ENCODE measurements around the gene NEBL.

NEBL gene

GRCh38 chr10:20778008-20778757, 118.9 kb downstream of the NEBL start:
- DNase-seq (ENCODE audit: low spot score): no peak

GRCh38 chr10:20776384-20777118, 120.6 kb downstream of the NEBL start:
- no peak for DNase-seq (ENCODE audit: low spot score)

- DNase-seq (ENCODE audit: low spot score): no peak
Measured at GRCh38 chr10:20771051-20771450, 126.1 kb downstream of the NEBL start.

GRCh38 chr10:20769481-20769880, 127.6 kb downstream of the NEBL start:
- no peak for DNase-seq (ENCODE audit: low spot score)

- DNase-seq (ENCODE audit: low spot score): no peak
Measured at GRCh38 chr10:20768843-20769242, 128.3 kb downstream of the NEBL start.

GRCh38 chr10:20767028-20767427, 130.1 kb downstream of the NEBL start:
- DNase-seq (ENCODE audit: low spot score): no peak

- DNase-seq (ENCODE audit: low spot score): no peak
Measured at GRCh38 chr10:20765066-20765465, 132.0 kb downstream of the NEBL start.

- DNase-seq (ENCODE audit: low spot score): no peak
Measured at GRCh38 chr10:20760460-20760859, 136.7 kb downstream of the NEBL start.

GRCh38 chr10:20748551-20748950, 148.6 kb downstream of the NEBL start:
- DNase-seq (ENCODE audit: low spot score): no peak

GRCh38 chr10:20747782-20748181, 149.3 kb downstream of the NEBL start:
- DNase-seq (ENCODE audit: low spot score): no peak

- no peak for DNase-seq (ENCODE audit: low spot score)
Measured at GRCh38 chr10:20746856-20747255, 150.3 kb downstream of the NEBL start.

GRCh38 chr10:20745556-20746375, 151.3 kb downstream of the NEBL start:
- no peak for DNase-seq (ENCODE audit: low spot score)

- DNase-seq (ENCODE audit: low spot score): no peak
Measured at GRCh38 chr10:20744821-20745220, 152.3 kb downstream of the NEBL start.

- DNase-seq (ENCODE audit: low spot score): no peak
Measured at GRCh38 chr10:20743942-20744341, 153.2 kb downstream of the NEBL start.

- DNase-seq (ENCODE audit: low spot score): no peak
Measured at GRCh38 chr10:20742737-20743541, 154.2 kb downstream of the NEBL start.

- DNase-seq (ENCODE audit: low spot score): no peak
Measured at GRCh38 chr10:20740120-20740519, 157.0 kb downstream of the NEBL start.

GRCh38 chr10:20737107-20737506, 160.0 kb downstream of the NEBL start:
- DNase-seq (ENCODE audit: low spot score): no peak

Measured in hematopoietic multipotent progenitor cell treated with erythropoietin and hydrocortisone succinate and interleukin-3 and kit ligand, for 17 days (in vitro differentiated cells).